Small intestine (tissue), 7 donors: ENCODE measurements around the gene CDK4. TPM values are rescaled to one million over a fixed set of nuclear protein-coding genes. Genes with fewer than 3 reads are reported as not detected.

Source experiments
- DNase-seq, 2 donors: peaks; one replicate each; pipeline versions ENCODE4 v3.0.0 to v3.0.0-alpha.2; 2013
- FAIRE-seq: peaks from 2 replicates; lab custom pipeline; 2012; peaks lifted over from hg19 to GRCh38; lab: Jason Lieb, UNC
- H3K27ac ChIP-seq, 3 donors: one replicate each; pipeline ENCODE4 v1.5.1; 2013; ENCODE audit warnings: low read length in 2 of 3, mild to moderate bottlenecking in 2 of 3, control low read depth in 1 of 3, inconsistent platforms in 1 of 3, low read depth in 1 of 3, moderate library complexity in 1 of 3
- H3K27me3 ChIP-seq, 3 donors: one replicate each; pipeline ENCODE4 v1.6.1; 2013; ENCODE audit warnings: low read length in 3 of 3, inconsistent platforms in 1 of 3; ENCODE audit not compliant: control insufficient read depth in 3 of 3, insufficient read depth in 3 of 3
- H3K36me3 ChIP-seq, 3 donors: one replicate each; pipeline ENCODE4 v1.6.1; 2013; ENCODE audit warnings: low read length in 3 of 3, inconsistent platforms in 1 of 3, low read depth in 1 of 3, mild to moderate bottlenecking in 1 of 3, moderate library complexity in 1 of 3; ENCODE audit not compliant: control insufficient read depth in 3 of 3, insufficient read depth in 2 of 3
- H3K4me1 ChIP-seq, 3 donors: one replicate each; pipeline ENCODE4 v1.6.1; 2013; ENCODE audit warnings: low read length in 2 of 3, inconsistent platforms in 1 of 3, low read depth in 1 of 3, mild to moderate bottlenecking in 1 of 3, moderate library complexity in 1 of 3; ENCODE audit not compliant: control insufficient read depth in 3 of 3, insufficient read depth in 2 of 3
- H3K4me3 ChIP-seq, 3 donors: one replicate each; pipeline ENCODE4 v1.5.1; 2013; ENCODE audit warnings: low read length in 3 of 3, control low read depth in 1 of 3, inconsistent platforms in 1 of 3, low read depth in 1 of 3, mild to moderate bottlenecking in 1 of 3, moderate library complexity in 1 of 3
- H3K9me3 ChIP-seq, 2 donors: one replicate each; pipeline ENCODE4 v1.6.1; 2013; ENCODE audit warnings: low read depth in 1 of 2, low read length in 1 of 2; ENCODE audit not compliant: control insufficient read depth in 2 of 2, insufficient read depth in 1 of 2
- WGBS, 3 donors: extraction: QIAGEN DNeasy Blood & Tissue Kit; methylation state at CpG; one replicate each; pipeline ENCODE4 v1.1.7; 2013; 5-methylcytosine and 5-hydroxymethylcytosine counted together
- polyA plus RNA-seq, 4 donors: library from polyadenylated mRNA; stranded (reverse) in 3 of 4; unstranded in 1 of 4; fragments of 200-250 nt in 3 of 4; fragments of 120-200 nt in 1 of 4; gene quantifications; one replicate each; pipeline versions ENCODE4 v1.2.1 to v1.2.3, GENCODE V29; 2013
- donor health status: healthy with polysubstance abuse.
- donor health status: control.
- donor health status: control.
- donor health status: Bipolar disorder and iron deficiency.
- donor health status: healthy.

The CDK4 gene
- polyA plus RNA-seq, 4 donors: 13.2 to 225 (median 70.2) TPM

DNA sequence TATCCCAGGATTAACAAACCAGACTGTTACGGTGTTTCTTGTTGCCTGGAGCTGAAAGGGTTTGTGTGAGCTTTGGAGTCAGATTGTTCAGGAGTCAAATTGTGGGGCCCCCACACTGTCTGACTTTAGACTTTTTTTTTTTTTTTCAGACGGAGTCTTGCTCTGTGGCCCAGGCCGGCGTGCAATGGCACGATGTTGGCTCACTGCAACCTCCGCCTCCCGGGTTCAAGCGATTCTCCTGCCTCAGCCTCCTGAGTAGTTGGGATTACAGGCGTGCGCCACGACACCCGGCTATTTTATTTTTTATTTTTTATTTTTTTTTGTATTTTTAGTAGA, 31.3 kb upstream of the CDK4 start:
- DNase-seq (no peak), FAIRE-seq (no peak)
- Histone ChIP-seq H3K4me1 (peaks cover 0 to 7% (median 2%) of the 10 kb centered on the region in 3 donors), H3K36me3 (peaks cover 5 to 27% (median 9%) of the 10 kb centered on the region in 3 donors), H3K27me3 (no peaks in the 10 kb centered on the region), H3K4me3 (peak overlapping the region; percentile 64 to 99 (median 67)), H3K9me3 (no peaks in the 10 kb centered on the region), H3K27ac (no peak overlapping the region)
- 79 to 84% (median 81%) methylated on average over 12 of the region's 12 CpGs for WGBS, 3 donors

DNA sequence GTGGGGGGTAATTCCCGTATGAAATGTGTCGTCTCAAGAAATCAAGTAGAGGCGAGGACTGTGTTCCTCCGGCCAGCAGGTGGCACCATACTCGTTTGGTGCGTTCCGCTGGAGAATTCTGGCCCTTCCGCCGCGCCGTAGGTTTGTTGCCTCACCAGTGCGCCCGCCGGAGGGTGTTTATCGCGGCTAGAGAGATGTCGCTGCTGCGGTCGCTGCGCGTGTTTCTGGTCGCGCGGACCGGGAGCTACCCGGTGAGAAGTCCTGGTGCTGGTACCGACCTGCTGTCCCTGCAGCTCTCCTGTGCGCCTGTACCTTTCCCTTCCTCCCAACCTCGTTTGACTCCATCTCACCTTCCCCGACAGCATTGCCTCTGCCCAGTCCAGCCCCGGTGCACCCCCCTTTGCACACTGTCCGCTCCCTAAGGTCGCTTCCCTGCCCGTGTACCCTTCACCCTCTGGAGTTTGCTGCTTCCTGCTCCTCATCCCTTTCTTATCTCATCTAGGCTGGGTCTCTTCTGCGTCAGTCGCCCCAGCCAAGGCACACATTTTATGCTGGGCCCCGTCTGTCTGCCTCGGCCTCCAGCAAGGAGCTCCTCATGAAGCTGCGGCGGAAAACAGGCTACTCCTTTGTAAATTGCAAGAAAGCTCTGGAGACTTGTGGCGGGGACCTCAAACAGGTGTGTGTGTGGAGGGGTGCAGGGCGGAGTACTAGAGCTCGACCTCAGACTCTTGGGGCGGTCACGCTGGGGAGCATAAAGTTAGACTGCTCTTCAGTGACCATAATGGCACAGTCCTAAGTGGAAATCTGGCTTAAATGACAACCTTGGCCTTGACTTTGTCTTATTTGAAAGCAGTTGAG, 30.7 kb upstream of the CDK4 start, which contains the start of gene TSFM:
TSFM (plus strand) TSS at position 180 of the 858 bp plus-strand sequence; CDS start at position 195, 15 bp downstream.
- Histone ChIP-seq H3K27ac (peak within 1 kb of the TSS in 2 of 3 donors; percentile 69), H3K9me3 (no peaks in the 10 kb centered on the region), H3K4me1 (peaks cover 0 to 7% (median 2%) of the 10 kb centered on the region in 3 donors), H3K27me3 (no peaks in the 10 kb centered on the region), H3K4me3 (peak within 1 kb of the TSS; percentile 64 to 99 (median 67)), H3K36me3 (peaks cover 5 to 23% (median 9%) of the 10 kb centered on the region in 3 donors)
- FAIRE-seq (no peak), DNase-seq (peak; percentile 94 to 98)
- WGBS, 3 donors: 0 to 1% (median 0%) methylated on average over 42 to 45 of the region's 45 CpGs

DNA sequence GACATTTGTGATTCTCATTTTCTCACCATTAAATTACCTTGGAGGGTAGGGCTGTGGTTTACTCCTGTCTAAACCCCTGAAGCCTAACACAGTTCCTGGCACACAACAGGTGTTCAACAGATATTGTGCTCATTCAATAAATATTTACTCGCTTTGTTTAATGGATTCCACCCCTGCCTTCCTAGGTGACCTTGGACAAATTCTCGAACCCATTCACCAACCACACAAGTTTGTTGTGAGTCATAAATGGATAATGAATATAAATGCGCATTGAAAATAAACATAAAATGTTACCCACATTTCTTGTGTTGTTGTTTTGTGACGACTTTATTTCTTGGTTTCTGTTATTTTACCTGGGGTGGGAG, 30.1 kb upstream of the CDK4 start:
- WGBS, 3 donors: 8 to 21% (median 13%) methylated on average over 4 of the region's 4 CpGs
- no peaks in the 10 kb centered on the region for H3K9me3 ChIP-seq
- H3K4me1 ChIP-seq: peaks cover 0 to 7% (median 2%) of the 10 kb centered on the region in 3 donors
- H3K27ac ChIP-seq: no peak overlapping the region
- DNase-seq (no peak), FAIRE-seq (no peak)
- H3K36me3 ChIP-seq: peaks cover 5 to 23% (median 7%) of the 10 kb centered on the region in 3 donors
- peak overlapping the region in 1 of 3 donors; percentile 99 for H3K4me3 ChIP-seq
- H3K27me3 ChIP-seq: no peaks in the 10 kb centered on the region

DNA sequence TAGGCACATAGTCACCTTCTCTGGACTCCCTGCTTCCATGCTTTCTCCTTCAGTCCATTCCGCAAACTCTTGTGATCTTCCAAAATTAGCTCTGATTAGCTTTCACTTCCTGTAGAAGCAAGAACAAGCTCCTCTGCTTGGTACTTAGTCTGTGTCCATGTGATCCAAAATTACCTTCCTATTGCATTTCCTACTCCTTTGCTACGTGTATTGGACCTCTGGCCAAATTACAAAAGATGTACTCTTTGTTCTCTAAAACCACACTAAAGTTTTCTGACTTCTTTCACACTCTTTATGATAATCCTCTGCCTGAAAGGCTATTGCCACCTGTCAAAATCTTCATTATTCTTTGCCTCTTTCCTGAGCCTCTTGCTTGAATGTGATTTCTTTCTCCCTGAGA, 29.7 kb upstream of the CDK4 start:
- 72 to 86% (median 72%) methylated on average over 2 of the region's 2 CpGs for WGBS, 3 donors
- FAIRE-seq: no peak
- H3K4me3 ChIP-seq: no peak overlapping the region

DNA sequence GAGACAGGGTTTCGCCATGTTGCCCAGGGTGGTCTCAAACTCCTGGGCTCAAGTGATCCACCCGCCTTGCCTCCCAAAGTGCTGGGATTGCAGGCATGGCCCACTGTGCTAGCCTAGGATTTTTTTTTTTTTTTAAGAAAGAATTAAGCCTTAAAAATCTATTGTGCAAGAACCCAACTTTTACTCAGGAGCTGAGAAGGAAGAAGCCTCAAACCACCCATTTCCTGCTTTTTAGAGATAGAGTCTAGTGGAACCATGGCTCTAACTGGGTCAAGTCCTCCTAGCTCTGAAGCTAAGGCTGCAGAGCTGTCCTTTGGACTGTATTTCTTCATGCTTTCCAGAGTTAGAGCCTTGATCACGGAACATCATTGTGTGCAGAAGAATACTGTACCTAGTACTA, 29.1 kb upstream of the CDK4 start:
- Histone ChIP-seq H3K27me3 (no peaks in the 10 kb centered on the region), H3K4me3 (no peak overlapping the region), H3K27ac (no peak overlapping the region), H3K4me1 (peaks cover 0 to 7% (median 2%) of the 10 kb centered on the region in 3 donors), H3K9me3 (no peaks in the 10 kb centered on the region), H3K36me3 (peaks cover 1 to 23% (median 3%) of the 10 kb centered on the region in 3 donors)
- FAIRE-seq: no peak
- WGBS, 3 donors: 90 to 95% (median 92%) methylated on average over 3 of the region's 3 CpGs
- no peak for DNase-seq

More for the DNA sequence above, 29.7 kb upstream of the CDK4 start:
- Histone ChIP-seq H3K27ac (no peak overlapping the region), H3K4me1 (peaks cover 0 to 7% (median 2%) of the 10 kb centered on the region in 3 donors), H3K27me3 (no peaks in the 10 kb centered on the region), H3K9me3 (no peaks in the 10 kb centered on the region), H3K36me3 (peaks cover 3 to 23% (median 3%) of the 10 kb centered on the region in 3 donors)
- DNase-seq: no peak

DNA sequence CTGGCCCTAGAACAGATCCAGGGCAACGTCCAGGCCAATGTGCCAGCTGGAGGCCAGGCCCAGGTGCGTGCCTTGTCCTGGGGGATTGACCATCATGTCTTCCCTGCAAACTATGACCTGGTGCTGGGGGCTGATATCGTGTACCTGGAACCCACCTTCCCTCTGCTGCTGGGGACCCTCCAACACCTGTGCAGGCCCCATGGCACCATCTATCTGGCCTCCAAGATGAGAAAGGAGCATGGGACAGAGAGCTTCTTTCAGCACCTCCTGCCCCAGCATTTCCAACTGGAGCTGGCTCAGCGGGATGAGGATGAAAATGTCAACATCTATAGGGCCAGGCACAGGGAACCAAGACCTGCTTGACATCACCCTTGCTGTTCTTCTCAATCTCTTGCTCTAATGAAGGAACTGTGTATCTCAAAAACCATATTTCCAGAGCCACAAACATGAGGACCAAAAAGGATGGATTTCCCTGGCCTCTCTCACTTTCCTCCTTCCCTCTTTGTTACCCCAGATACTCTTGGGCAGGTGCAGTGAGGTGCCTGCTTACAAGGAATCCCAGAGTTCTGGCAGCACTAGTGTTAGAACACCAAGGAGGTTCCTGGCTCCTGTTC, 28.3 kb upstream of the CDK4 start:
- no peak overlapping the region for H3K4me3 ChIP-seq
- DNase-seq (no peak), FAIRE-seq (no peak)
- 89 to 93% (median 91%) methylated on average over 4 of the region's 4 CpGs for WGBS, 3 donors
- peaks cover 0 to 7% (median 2%) of the 10 kb centered on the region in 3 donors for H3K4me1 ChIP-seq
- peaks cover 0 to 22% (median 0%) of the 10 kb centered on the region in 3 donors for H3K36me3 ChIP-seq
- H3K27me3 ChIP-seq: no peaks in the 10 kb centered on the region
- no peaks in the 10 kb centered on the region for H3K9me3 ChIP-seq
- no peak overlapping the region for H3K27ac ChIP-seq

DNA sequence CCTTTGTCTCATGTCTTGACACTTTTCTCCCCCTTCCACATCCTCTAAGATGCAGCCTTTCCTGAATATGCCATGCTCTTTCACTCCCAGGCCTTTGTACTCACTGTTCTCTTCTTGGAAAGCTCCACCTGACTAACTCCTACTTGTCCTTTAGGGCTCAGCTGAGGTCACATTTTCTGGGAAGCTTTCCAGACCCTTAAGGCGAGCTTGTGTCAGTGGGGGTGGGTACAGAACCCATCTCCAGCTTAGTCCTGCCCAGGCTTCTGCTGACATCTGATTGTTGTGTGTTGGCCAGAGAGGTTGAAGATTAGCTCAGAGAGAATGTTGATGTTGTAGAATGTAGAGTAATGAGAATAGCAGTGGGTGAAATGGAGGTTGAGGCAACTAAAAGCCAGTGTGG, 27.6 kb upstream of the CDK4 start:
- 68 to 78% (median 73%) methylated on average over 1 of the region's 1 CpG for WGBS, 3 donors
- DNase-seq: no peak
- no peaks in the 10 kb centered on the region for H3K27me3 ChIP-seq
- H3K4me3 ChIP-seq: no peak overlapping the region
- no peak for FAIRE-seq
- H3K36me3 ChIP-seq: peaks cover 0 to 17% (median 0%) of the 10 kb centered on the region in 3 donors
- no peak overlapping the region for H3K27ac ChIP-seq
- no peaks in the 10 kb centered on the region for H3K9me3 ChIP-seq
- peaks cover 0 to 7% (median 2%) of the 10 kb centered on the region in 3 donors for H3K4me1 ChIP-seq

DNA sequence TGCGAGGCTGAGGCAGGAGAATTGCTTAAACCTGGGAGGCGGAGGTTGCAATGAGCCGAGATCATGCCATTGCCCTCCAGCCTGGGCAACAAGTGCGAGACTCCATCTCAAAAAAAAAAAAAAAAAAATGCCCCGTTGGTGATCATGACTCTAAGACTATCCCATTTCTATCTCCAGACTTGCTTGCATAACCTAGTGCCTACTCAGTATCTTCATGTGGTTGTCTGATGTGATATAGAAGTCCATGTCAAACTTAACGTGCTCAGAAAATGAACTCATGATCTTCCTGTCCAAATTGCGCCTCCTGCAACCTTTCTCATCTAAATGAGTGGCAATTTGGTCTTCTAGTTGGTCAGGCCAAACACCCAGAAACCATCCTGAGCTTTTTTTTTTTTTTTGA, 25.8 kb upstream of the CDK4 start:
- no peak for DNase-seq
- 87 to 94% (median 89%) methylated on average over 7 of the region's 7 CpGs for WGBS, 3 donors

More for the DNA sequence above, 25.8 kb upstream of the CDK4 start:
- no peaks in the 10 kb centered on the region for H3K9me3 ChIP-seq
- peaks cover 0 to 2% (median 0%) of the 10 kb centered on the region in 3 donors for H3K4me1 ChIP-seq
- no peak overlapping the region for H3K4me3 ChIP-seq
- peaks cover 0 to 15% (median 0%) of the 10 kb centered on the region in 3 donors for H3K36me3 ChIP-seq
- FAIRE-seq: no peak
- no peak overlapping the region for H3K27ac ChIP-seq
- no peaks in the 10 kb centered on the region for H3K27me3 ChIP-seq
